ENCODE data around the gene LTF. TPM values are rescaled to one million over a fixed set of nuclear protein-coding genes. Genes with fewer than 3 reads are reported as not detected.

LTF gene
- total RNA-seq, 2 donors from 2014 or later = not detected

- Mint-ChIP-seq H3K27ac (no peak overlapping the region), H3K4me3 (no peak overlapping the region), H3K27me3 (peaks cover 19% of the 10 kb centered on the region), H3K4me1 (peaks cover 7% of the 10 kb centered on the region), H3K36me3 (ENCODE audit: low read depth) (no peaks in the 10 kb centered on the region)
- H3K9me3 ChIP-seq (ENCODE audit: control insufficient read depth, low read length, poor library complexity, severe bottlenecking) = no peaks in the 10 kb centered on the region
- DNase-seq (no peak), ATAC-seq (no peak)
Observed at GRCh38 chr3:46484911-46485778, 20.4 kb upstream of the LTF start.

GRCh38 chr3:46484388-46484787 lies 19.7 kb upstream of the LTF start:
- Mint-ChIP-seq H3K27ac (no peak overlapping the region), H3K36me3 (ENCODE audit: low read depth) (peaks cover 3% of the 10 kb centered on the region), H3K4me1 (peaks cover 7% of the 10 kb centered on the region), H3K4me3 (no peak overlapping the region), H3K27me3 (peaks cover 26% of the 10 kb centered on the region)
- no peak for ATAC-seq
- H3K9me3 ChIP-seq (ENCODE audit: control insufficient read depth, low read length, poor library complexity, severe bottlenecking) = no peaks in the 10 kb centered on the region
- no peak for DNase-seq

GRCh38 chr3:46483825-46484224 lies 19.1 kb upstream of the LTF start:
- Mint-ChIP-seq H3K4me1 (peaks cover 3% of the 10 kb centered on the region), H3K27ac (no peak overlapping the region), H3K27me3 (peaks cover 32% of the 10 kb centered on the region), H3K36me3 (ENCODE audit: low read depth) (peaks cover 5% of the 10 kb centered on the region), H3K4me3 (no peak overlapping the region)
- no peak for ATAC-seq
- DNase-seq = no peak
- no peaks in the 10 kb centered on the region for H3K9me3 ChIP-seq (ENCODE audit: control insufficient read depth, low read length, poor library complexity, severe bottlenecking)

GRCh38 chr3:46482632-46483350 lies 18.1 kb upstream of the LTF start:
- Mint-ChIP-seq H3K4me1 (no peaks in the 10 kb centered on the region), H3K27ac (no peak overlapping the region), H3K4me3 (no peak overlapping the region), H3K27me3 (peaks cover 42% of the 10 kb centered on the region), H3K36me3 (ENCODE audit: low read depth) (peaks cover 5% of the 10 kb centered on the region)
- DNase-seq = no peak
- no peaks in the 10 kb centered on the region for H3K9me3 ChIP-seq (ENCODE audit: control insufficient read depth, low read length, poor library complexity, severe bottlenecking)
- ATAC-seq = no peak

- peaks cover 54% of the 10 kb centered on the region for H3K27me3 Mint-ChIP-seq
- H3K9me3 ChIP-seq (ENCODE audit: control insufficient read depth, low read length, poor library complexity, severe bottlenecking) = no peaks in the 10 kb centered on the region
- ATAC-seq (no peak), DNase-seq (no peak)
- H3K4me1 Mint-ChIP-seq = no peaks in the 10 kb centered on the region
- H3K27ac Mint-ChIP-seq = no peak overlapping the region
- H3K36me3 Mint-ChIP-seq (ENCODE audit: low read depth) = peaks cover 5% of the 10 kb centered on the region
- H3K4me3 Mint-ChIP-seq = no peak overlapping the region
Observed at GRCh38 chr3:46481636-46482035, 16.9 kb upstream of the LTF start.

- DNase-seq (no peak), ATAC-seq (no peak)
- H3K4me3 Mint-ChIP-seq = no peak overlapping the region
- no peak overlapping the region for H3K27ac Mint-ChIP-seq
- H3K9me3 ChIP-seq (ENCODE audit: control insufficient read depth, low read length, poor library complexity, severe bottlenecking) = no peaks in the 10 kb centered on the region
- H3K4me1 Mint-ChIP-seq = no peaks in the 10 kb centered on the region
- peaks cover 5% of the 10 kb centered on the region for H3K36me3 Mint-ChIP-seq (ENCODE audit: low read depth)
- H3K27me3 Mint-ChIP-seq = peaks cover 56% of the 10 kb centered on the region
Observed at GRCh38 chr3:46480491-46481195, 15.9 kb upstream of the LTF start.

GRCh38 chr3:46479696-46480095 lies 15.0 kb upstream of the LTF start:
- Mint-ChIP-seq H3K27me3 (peaks cover 56% of the 10 kb centered on the region), H3K4me1 (no peaks in the 10 kb centered on the region), H3K4me3 (no peak overlapping the region), H3K27ac (no peak overlapping the region), H3K36me3 (ENCODE audit: low read depth) (peaks cover 5% of the 10 kb centered on the region)
- H3K9me3 ChIP-seq (ENCODE audit: control insufficient read depth, low read length, poor library complexity, severe bottlenecking) = no peaks in the 10 kb centered on the region
- DNase-seq = no peak
- no peak for ATAC-seq

GRCh38 chr3:46479021-46479420 lies 14.3 kb upstream of the LTF start:
- no peaks in the 10 kb centered on the region for H3K9me3 ChIP-seq (ENCODE audit: control insufficient read depth, low read length, poor library complexity, severe bottlenecking)
- no peak overlapping the region for H3K4me3 Mint-ChIP-seq
- peaks cover 56% of the 10 kb centered on the region for H3K27me3 Mint-ChIP-seq
- ATAC-seq (no peak), DNase-seq (no peak)
- no peaks in the 10 kb centered on the region for H3K4me1 Mint-ChIP-seq
- peaks cover 5% of the 10 kb centered on the region for H3K36me3 Mint-ChIP-seq (ENCODE audit: low read depth)
- no peak overlapping the region for H3K27ac Mint-ChIP-seq

GRCh38 chr3:46478341-46478740 lies 13.6 kb upstream of the LTF start:
- ATAC-seq (no peak), DNase-seq (no peak)
- H3K4me1 Mint-ChIP-seq = no peaks in the 10 kb centered on the region
- H3K27ac Mint-ChIP-seq = no peak overlapping the region
- H3K9me3 ChIP-seq (ENCODE audit: control insufficient read depth, low read length, poor library complexity, severe bottlenecking) = no peaks in the 10 kb centered on the region
- H3K27me3 Mint-ChIP-seq = peaks cover 58% of the 10 kb centered on the region
- no peak overlapping the region for H3K4me3 Mint-ChIP-seq
- H3K36me3 Mint-ChIP-seq (ENCODE audit: low read depth) = peaks cover 5% of the 10 kb centered on the region

GRCh38 chr3:46477756-46478155 lies 13.1 kb upstream of the LTF start:
- no peaks in the 10 kb centered on the region for H3K4me1 Mint-ChIP-seq
- DNase-seq (no peak), ATAC-seq (no peak)
- H3K9me3 ChIP-seq (ENCODE audit: control insufficient read depth, low read length, poor library complexity, severe bottlenecking) = no peaks in the 10 kb centered on the region
- H3K36me3 Mint-ChIP-seq (ENCODE audit: low read depth) = peaks cover 8% of the 10 kb centered on the region
- H3K27ac Mint-ChIP-seq = no peak overlapping the region
- H3K4me3 Mint-ChIP-seq = no peak overlapping the region
- peaks cover 58% of the 10 kb centered on the region for H3K27me3 Mint-ChIP-seq

GRCh38 chr3:46477145-46477544 lies 12.4 kb upstream of the LTF start:
- Mint-ChIP-seq H3K4me3 (no peak overlapping the region), H3K27me3 (peaks cover 60% of the 10 kb centered on the region), H3K27ac (no peak overlapping the region), H3K36me3 (ENCODE audit: low read depth) (peaks cover 8% of the 10 kb centered on the region), H3K4me1 (no peaks in the 10 kb centered on the region)
- no peaks in the 10 kb centered on the region for H3K9me3 ChIP-seq (ENCODE audit: control insufficient read depth, low read length, poor library complexity, severe bottlenecking)
- DNase-seq = no peak
- no peak for ATAC-seq

GRCh38 chr3:46472736-46473135 lies 8.0 kb upstream of the LTF start:
- no peaks in the 10 kb centered on the region for H3K4me1 Mint-ChIP-seq

GRCh38 chr3:46471371-46471914 lies 6.7 kb upstream of the LTF start:
- H3K27me3 Mint-ChIP-seq = peaks cover 26% of the 10 kb centered on the region
- H3K27ac Mint-ChIP-seq = no peak overlapping the region
- no peak overlapping the region for H3K4me3 Mint-ChIP-seq
- no peaks in the 10 kb centered on the region for H3K9me3 ChIP-seq (ENCODE audit: control insufficient read depth, low read length, poor library complexity, severe bottlenecking)
- peaks cover 3% of the 10 kb centered on the region for H3K36me3 Mint-ChIP-seq (ENCODE audit: low read depth)
- DNase-seq = no peak
- ATAC-seq = no peak
- H3K4me1 Mint-ChIP-seq = no peaks in the 10 kb centered on the region

More at GRCh38 chr3:46472736-46473135, 8.0 kb upstream of the LTF start:
- Mint-ChIP-seq H3K4me3 (no peak overlapping the region), H3K27me3 (peaks cover 32% of the 10 kb centered on the region), H3K36me3 (ENCODE audit: low read depth) (peaks cover 3% of the 10 kb centered on the region), H3K27ac (no peak overlapping the region)
- DNase-seq (no peak), ATAC-seq (no peak)
- H3K9me3 ChIP-seq (ENCODE audit: control insufficient read depth, low read length, poor library complexity, severe bottlenecking) = no peaks in the 10 kb centered on the region
